HG03571 (cell line): ENCODE data around the gene GSX2.
"Not testable (repeated sequence)": the region's sequence is repeated elsewhere in the genome, so short reads cannot be mapped to it uniquely, and the experiment has no call there.

Experiments
- ATAC-seq: cut with Tn5 transposase; IDR thresholded peaks from one replicate; pipeline ENCODE4 v1.9.1; 2021; ENCODE audit not compliant: unreplicated experiment

GSX2 gene

GRCh38 chr4:54099748-54100574 lies at the start of gene GSX2:
Gene GSX2 (plus strand): TSS chr4:54100163. CDS start chr4:54100345, 182 bp downstream.
- no peak for ATAC-seq

GRCh38 chr4:54050214-54050904 lies 49.6 kb upstream of the GSX2 start:
- ATAC-seq = no peak

GRCh38 chr4:54053322-54053721 lies 46.6 kb upstream of the GSX2 start:
- not testable (repeated sequence) for ATAC-seq

- ATAC-seq = no peak
Measured at GRCh38 chr4:54054501-54054900, 45.5 kb upstream of the GSX2 start.

- ATAC-seq = no peak
Measured at GRCh38 chr4:54055494-54055893, 44.5 kb upstream of the GSX2 start.

GRCh38 chr4:54056360-54056759 lies 43.6 kb upstream of the GSX2 start:
- no peak for ATAC-seq

GRCh38 chr4:54058171-54058570 lies 41.8 kb upstream of the GSX2 start:
- ATAC-seq = no peak

- ATAC-seq = no peak
Measured at GRCh38 chr4:54060116-54060515, 39.8 kb upstream of the GSX2 start.

- no peak for ATAC-seq
Measured at GRCh38 chr4:54061067-54061466, 38.9 kb upstream of the GSX2 start.

- no peak for ATAC-seq
Measured at GRCh38 chr4:54061873-54062272, 38.1 kb upstream of the GSX2 start.

GRCh38 chr4:54062392-54062791 lies 37.6 kb upstream of the GSX2 start:
- ATAC-seq = no peak

GRCh38 chr4:54063229-54063628 lies 36.7 kb upstream of the GSX2 start:
- no peak for ATAC-seq

- peak; percentile 17 for ATAC-seq
Measured at GRCh38 chr4:54063737-54064316, 36.1 kb upstream of the GSX2 start.

GRCh38 chr4:54064317-54065111 lies 35.4 kb upstream of the GSX2 start, which contains the start of gene CHIC2:
Gene CHIC2 (minus strand): TSS chr4:54064605. CDS start chr4:54064300, 305 bp downstream.
- ATAC-seq = peak; percentile 95

GRCh38 chr4:54065282-54066087 lies 34.5 kb upstream of the GSX2 start:
- ATAC-seq = no peak

GRCh38 chr4:54066088-54066415 lies 33.9 kb upstream of the GSX2 start:
- ATAC-seq = no peak

GRCh38 chr4:54066718-54067129 lies 33.2 kb upstream of the GSX2 start:
- ATAC-seq = no peak

- ATAC-seq = no peak
Measured at GRCh38 chr4:54067166-54067565, 32.8 kb upstream of the GSX2 start.

- no peak for ATAC-seq
Measured at GRCh38 chr4:54073271-54073880, 26.6 kb upstream of the GSX2 start.

GRCh38 chr4:54074381-54074780 lies 25.6 kb upstream of the GSX2 start:
- ATAC-seq = no peak
